Bronchial epithelial cell (primary cell): ENCODE results near the gene PLCB1. TPM values are rescaled to one million over a fixed set of nuclear protein-coding genes. Genes with fewer than 3 reads are reported as not detected.

Experiments used
- DNase-seq: peaks from one replicate; pipeline ENCODE4 v3.0.0-alpha.2; 2010; ENCODE audit warnings: low read depth
- FAIRE-seq: peaks from 2 replicates; lab custom pipeline; 2011; peaks lifted over from hg19 to GRCh38; lab: Jason Lieb, UNC
- H3K27me3 ChIP-seq: 2 replicates; pipeline ENCODE4 v1.5.1; 2011; ENCODE audit warnings: low read length; ENCODE audit not compliant: control insufficient read depth, insufficient read depth
- H3K36me3 ChIP-seq: 2 replicates; pipeline ENCODE4 v1.5.1; 2011; ENCODE audit warnings: low read length; ENCODE audit not compliant: control insufficient read depth, insufficient read depth
- H3K4me3 ChIP-seq: 2 replicates; pipeline ENCODE4 v1.5.1; 2011; ENCODE audit warnings: mild to moderate bottlenecking, low read depth, low read length, control low read depth
- total RNA-seq: library from RNA; depleted of rRNA; stranded (reverse); fragments of >200 nt; gene quantifications from 2 replicates; pipeline ENCODE4 v1.2.1, GENCODE V29; 2014
- TF ChIP-seq, protein P1 (sequence below): IDR thresholded peaks from 2 replicates; pipeline ENCODE4 v1.5.1; 2011; ENCODE audit warnings: mild to moderate bottlenecking, moderate library complexity, low read length, control low read depth, inconsistent platforms; ENCODE audit not compliant: insufficient read depth, severe bottlenecking

The PLCB1 gene
- total RNA-seq, 1 donor from 2014 or later = 1.1 TPM

DNA sequence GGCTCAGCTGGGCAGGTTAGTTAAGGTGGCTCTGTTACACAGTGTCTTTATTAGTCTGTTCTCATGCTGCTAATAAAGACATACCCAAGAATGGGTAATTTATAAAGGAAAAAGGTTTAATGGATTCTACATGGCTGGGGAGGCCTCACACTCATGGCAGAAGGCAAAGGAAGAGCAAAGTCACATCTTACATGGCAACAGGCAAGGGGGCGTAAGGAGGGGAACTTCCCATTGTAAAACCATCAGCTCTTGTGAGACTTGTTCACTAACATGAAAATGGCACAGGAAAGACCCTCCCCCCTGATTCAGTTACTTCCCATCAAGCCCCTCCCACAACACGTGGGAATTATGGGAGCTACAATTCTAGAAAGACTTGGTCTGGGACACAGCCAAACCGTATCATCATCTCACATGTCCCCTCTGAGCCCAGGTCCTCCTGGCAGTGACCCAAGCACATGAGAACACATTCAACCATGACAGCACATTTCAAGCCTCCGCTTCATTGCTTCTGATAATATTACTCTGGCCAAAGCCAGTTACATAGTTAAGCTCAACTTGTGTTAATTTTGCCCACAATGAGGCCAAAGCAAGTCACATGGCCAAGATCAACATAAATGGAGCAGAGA is 383.9 kb downstream of the PLCB1 start:
- FAIRE-seq (no peak), DNase-seq (no peak)
- no peak overlapping the region for H3K4me3 ChIP-seq
- TF ChIP-seq, protein P1, sequence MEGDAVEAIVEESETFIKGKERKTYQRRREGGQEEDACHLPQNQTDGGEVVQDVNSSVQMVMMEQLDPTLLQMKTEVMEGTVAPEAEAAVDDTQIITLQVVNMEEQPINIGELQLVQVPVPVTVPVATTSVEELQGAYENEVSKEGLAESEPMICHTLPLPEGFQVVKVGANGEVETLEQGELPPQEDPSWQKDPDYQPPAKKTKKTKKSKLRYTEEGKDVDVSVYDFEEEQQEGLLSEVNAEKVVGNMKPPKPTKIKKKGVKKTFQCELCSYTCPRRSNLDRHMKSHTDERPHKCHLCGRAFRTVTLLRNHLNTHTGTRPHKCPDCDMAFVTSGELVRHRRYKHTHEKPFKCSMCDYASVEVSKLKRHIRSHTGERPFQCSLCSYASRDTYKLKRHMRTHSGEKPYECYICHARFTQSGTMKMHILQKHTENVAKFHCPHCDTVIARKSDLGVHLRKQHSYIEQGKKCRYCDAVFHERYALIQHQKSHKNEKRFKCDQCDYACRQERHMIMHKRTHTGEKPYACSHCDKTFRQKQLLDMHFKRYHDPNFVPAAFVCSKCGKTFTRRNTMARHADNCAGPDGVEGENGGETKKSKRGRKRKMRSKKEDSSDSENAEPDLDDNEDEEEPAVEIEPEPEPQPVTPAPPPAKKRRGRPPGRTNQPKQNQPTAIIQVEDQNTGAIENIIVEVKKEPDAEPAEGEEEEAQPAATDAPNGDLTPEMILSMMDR = no peak
- H3K36me3 ChIP-seq = no peaks in the 10 kb centered on the region
- H3K27me3 ChIP-seq = no peaks in the 10 kb centered on the region

DNA sequence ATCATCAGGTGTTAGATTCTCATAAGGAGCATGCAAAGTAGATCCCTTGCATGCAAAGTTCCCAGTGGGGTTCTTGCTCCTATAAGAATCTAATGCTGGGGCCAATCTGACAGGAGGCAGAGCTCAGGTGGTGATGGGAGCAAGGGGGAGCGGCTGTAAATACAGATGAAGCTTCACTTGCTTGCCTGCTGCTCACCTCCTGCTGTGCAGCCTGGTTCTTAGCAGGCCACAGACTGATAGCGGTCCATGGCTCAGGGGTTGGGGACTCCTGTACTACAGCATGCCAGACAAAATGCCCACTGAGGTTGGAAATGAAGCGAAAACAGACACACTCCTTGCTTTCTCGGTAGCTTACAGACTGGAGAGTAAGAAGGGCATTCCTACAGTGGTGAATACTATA is 386.8 kb downstream of the PLCB1 start:
- Histone ChIP-seq H3K27me3 (no peaks in the 10 kb centered on the region), H3K4me3 (no peak overlapping the region), H3K36me3 (no peaks in the 10 kb centered on the region)
- TF ChIP-seq, protein P1 = no peak
- FAIRE-seq (no peak), DNase-seq (no peak)

DNA sequence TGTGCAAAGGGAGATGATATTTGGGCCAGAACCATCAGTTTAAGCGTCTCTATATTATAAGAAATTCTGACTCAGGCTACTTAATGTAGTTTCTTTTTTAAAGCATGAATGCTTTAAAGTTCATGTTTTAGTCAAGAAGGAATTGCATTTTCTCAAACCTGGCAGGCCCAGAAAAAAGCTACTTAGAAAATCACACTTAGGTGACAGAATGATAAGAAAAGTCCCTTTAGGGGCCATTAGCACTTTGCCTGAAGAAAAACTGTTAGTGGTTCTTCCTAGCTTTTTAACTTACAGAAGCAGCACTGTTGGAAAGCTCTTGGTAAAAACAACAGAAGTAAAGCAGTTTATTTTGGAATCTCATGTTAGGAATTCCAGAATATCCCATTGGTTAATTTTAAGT is 387.8 kb downstream of the PLCB1 start:
- TF ChIP-seq, protein P1 = no peak
- Histone ChIP-seq H3K4me3 (no peak overlapping the region), H3K36me3 (no peaks in the 10 kb centered on the region), H3K27me3 (no peaks in the 10 kb centered on the region)
- DNase-seq = no peak
- FAIRE-seq = no peak

GRCh38 chr20:8522168-8522567 is 390.1 kb downstream of the PLCB1 start:
- Histone ChIP-seq H3K36me3 (no peaks in the 10 kb centered on the region), H3K27me3 (no peaks in the 10 kb centered on the region), H3K4me3 (no peak overlapping the region)
- TF ChIP-seq, protein P1 = no peak
- no peak for FAIRE-seq
- DNase-seq = no peak

GRCh38 chr20:8523684-8524083 is 391.6 kb downstream of the PLCB1 start:
- FAIRE-seq (no peak), DNase-seq (no peak)
- H3K27me3 ChIP-seq = no peaks in the 10 kb centered on the region
- H3K4me3 ChIP-seq = no peak overlapping the region
- TF ChIP-seq, protein P1 = no peak
- H3K36me3 ChIP-seq = no peaks in the 10 kb centered on the region
